Uterus (tissue), 2 donors: ENCODE measurements around the gene DNHD1.

Experiments used
- CTCF ChIP-seq, 4 experiments: fragments of 200-600 bp in 2 of 4; fragments of 450-650 bp in 2 of 4; sonication (generic) in 2 of 4; IDR thresholded peaks; one replicate each; pipeline ENCODE4 v1.5.1; 2016 to 2019; ENCODE audit warnings: antibody characterized with exemption in 4 of 4, mild to moderate bottlenecking in 2 of 4, moderate library complexity in 1 of 4
- POLR2A ChIP-seq, 2 donors: fragments of 450-650 bp; IDR thresholded peaks; one replicate each; pipeline ENCODE4 v1.6.1; 2016; ENCODE audit warnings: antibody characterized with exemption in 2 of 2, mild to moderate bottlenecking in 1 of 2, moderate library complexity in 1 of 2

GRCh38 chr11:6599881-6600390 lies 102.9 kb downstream of the DNHD1 start:
- TF ChIP-seq POLR2A (IDR thresholded peaks at IDR 0.05) (no peak), CTCF (IDR thresholded peaks at IDR 0.05) (no peak)
